SU-DHL-6 (cell line): ENCODE data around the gene ALG9.

Experiments
- H2AFZ ChIP-seq: fragments of 200-600 bp; sonication (generic); 2 replicates; pipeline ENCODE4 v1.6.1; 2014; ENCODE audit warnings: low read depth, mild to moderate bottlenecking, moderate library complexity, mixed read lengths, antibody characterized with exemption, low read length; ENCODE audit not compliant: severe bottlenecking
- H3F3A ChIP-seq: fragments of 200-600 bp; shearing (Covaris generic); 2 replicates; pipeline ENCODE4 v1.6.0; 2016; ENCODE audit warnings: antibody characterized with exemption, mild to moderate bottlenecking; ENCODE audit not compliant: insufficient read depth
- H3K27ac ChIP-seq: fragments of 200-600 bp; sonication (generic); 2 replicates; pipeline ENCODE4 v1.5.1; 2016; ENCODE audit warnings: low read depth, mild to moderate bottlenecking, low read length, moderate library complexity, mixed read lengths
- H3K27me3 ChIP-seq: fragments of 200-600 bp; sonication (generic), shearing (Covaris generic); 2 replicates; pipeline ENCODE4 v1.6.0; 2014; ENCODE audit warnings: mild to moderate bottlenecking, low read length
- H3K36me3 ChIP-seq: fragments of 200-600 bp; sonication (generic); 2 replicates; pipeline ENCODE4 v1.6.1; 2014; ENCODE audit warnings: mild to moderate bottlenecking, low read length, mixed read lengths
- H3K4me2 ChIP-seq: fragments of 300-600, 200-600 bp; shearing (Covaris generic), sonication (generic); 2 replicates; pipeline ENCODE4 v1.6.0; 2014; ENCODE audit warnings: low read length, low read depth, mild to moderate bottlenecking; ENCODE audit not compliant: poor library complexity, severe bottlenecking
- H3K4me3 ChIP-seq: fragments of 200-600 bp; sonication (generic); 2 replicates; pipeline ENCODE4 v1.5.1; 2014; ENCODE audit warnings: antibody characterized with exemption, low read length, mild to moderate bottlenecking, mixed read lengths; ENCODE audit not compliant: insufficient read depth, poor library complexity, severe bottlenecking
- H3K79me2 ChIP-seq: fragments of 200-600 bp; sonication (generic); 2 replicates; pipeline ENCODE4 v1.6.1; 2014; ENCODE audit warnings: mild to moderate bottlenecking, low read length, moderate library complexity; ENCODE audit not compliant: insufficient read depth
- H3K9ac ChIP-seq: fragments of 200-600 bp; sonication (generic); 2 replicates; pipeline ENCODE4 v1.7.0; 2014; ENCODE audit warnings: mild to moderate bottlenecking, low read length
- H3K9me2 ChIP-seq: fragments of 200-600 bp; sonication (generic); replicated peaks from 2 replicates; pipeline ENCODE4 v1.6.1; 2014; ENCODE audit warnings: low read length; ENCODE audit not compliant: insufficient read depth
- H3K9me3 ChIP-seq: fragments of 200-600 bp; sonication (generic); 2 replicates; pipeline ENCODE4 v1.6.1; 2014; ENCODE audit warnings: low read length, mixed read lengths; ENCODE audit not compliant: insufficient read depth
- H4K20me1 ChIP-seq: fragments of 200-600 bp; sonication (generic); 2 replicates; pipeline ENCODE4 v1.6.1; 2014; ENCODE audit warnings: low read depth, mild to moderate bottlenecking, antibody characterized with exemption, low read length, moderate library complexity, mixed read lengths
- EZH2phosphoT487 ChIP-seq: fragments of 200-600 bp; sonication (generic), shearing (Covaris generic); conservative IDR thresholded peaks from 2 replicates; pipeline ENCODE4 v1.6.1; 2018; ENCODE audit warnings: mild to moderate bottlenecking, antibody characterized with exemption, low read length, moderate library complexity, mixed read lengths
- TF ChIP-seq, protein P1 (sequence below): fragments of 200-600 bp; sonication (generic); IDR thresholded peaks from one replicate; pipeline ENCODE4 v1.5.1; 2017; ENCODE audit warnings: antibody characterized with exemption, mild to moderate bottlenecking, low read length, moderate library complexity; ENCODE audit not compliant: insufficient read depth, poor library complexity, severe bottlenecking

Gene ALG9

GRCh38 chr11:111837366-111837891 is 34.0 kb downstream of the ALG9 start:
- peaks cover 8% of the 10 kb centered on the region; the same call in 1 of the 2 replicates for H3K36me3 ChIP-seq
- no peak overlapping the region for H2AFZ ChIP-seq
- no peaks in the 10 kb centered on the region for H3K9me3 ChIP-seq
- no peak overlapping the region for H3K9ac ChIP-seq
- H3K79me2 ChIP-seq: no peaks in the 10 kb centered on the region
- H3K27me3 ChIP-seq: no peaks in the 10 kb centered on the region
- H3K27ac ChIP-seq: no peak overlapping the region
- no peaks in the 10 kb centered on the region for H4K20me1 ChIP-seq
- H3K4me3 ChIP-seq: no peak overlapping the region
- H3K9me2 ChIP-seq: no peaks in the 10 kb centered on the region
- H3K4me2 ChIP-seq: no peak overlapping the region
- TF ChIP-seq EZH2phosphoT487: no peak
- TF ChIP-seq, protein P1, sequence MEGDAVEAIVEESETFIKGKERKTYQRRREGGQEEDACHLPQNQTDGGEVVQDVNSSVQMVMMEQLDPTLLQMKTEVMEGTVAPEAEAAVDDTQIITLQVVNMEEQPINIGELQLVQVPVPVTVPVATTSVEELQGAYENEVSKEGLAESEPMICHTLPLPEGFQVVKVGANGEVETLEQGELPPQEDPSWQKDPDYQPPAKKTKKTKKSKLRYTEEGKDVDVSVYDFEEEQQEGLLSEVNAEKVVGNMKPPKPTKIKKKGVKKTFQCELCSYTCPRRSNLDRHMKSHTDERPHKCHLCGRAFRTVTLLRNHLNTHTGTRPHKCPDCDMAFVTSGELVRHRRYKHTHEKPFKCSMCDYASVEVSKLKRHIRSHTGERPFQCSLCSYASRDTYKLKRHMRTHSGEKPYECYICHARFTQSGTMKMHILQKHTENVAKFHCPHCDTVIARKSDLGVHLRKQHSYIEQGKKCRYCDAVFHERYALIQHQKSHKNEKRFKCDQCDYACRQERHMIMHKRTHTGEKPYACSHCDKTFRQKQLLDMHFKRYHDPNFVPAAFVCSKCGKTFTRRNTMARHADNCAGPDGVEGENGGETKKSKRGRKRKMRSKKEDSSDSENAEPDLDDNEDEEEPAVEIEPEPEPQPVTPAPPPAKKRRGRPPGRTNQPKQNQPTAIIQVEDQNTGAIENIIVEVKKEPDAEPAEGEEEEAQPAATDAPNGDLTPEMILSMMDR: no peak
- no peaks in the 10 kb centered on the region for H3F3A ChIP-seq

GRCh38 chr11:111836721-111837120 is 34.7 kb downstream of the ALG9 start:
- no peaks in the 10 kb centered on the region for H3K27me3 ChIP-seq
- no peak overlapping the region for H3K4me2 ChIP-seq
- no peak overlapping the region for H3K27ac ChIP-seq
- no peak for TF ChIP-seq EZH2phosphoT487
- TF ChIP-seq, protein P1: no peak
- H3K4me3 ChIP-seq: no peak overlapping the region
- H2AFZ ChIP-seq: no peak overlapping the region
- H3K36me3 ChIP-seq: peaks cover 8% of the 10 kb centered on the region; the same call in 1 of the 2 replicates
- H3K9me3 ChIP-seq: no peaks in the 10 kb centered on the region
- no peaks in the 10 kb centered on the region for H3F3A ChIP-seq
- no peaks in the 10 kb centered on the region for H3K79me2 ChIP-seq
- no peaks in the 10 kb centered on the region for H4K20me1 ChIP-seq
- H3K9me2 ChIP-seq: no peaks in the 10 kb centered on the region
- H3K9ac ChIP-seq: no peak overlapping the region

DNA sequence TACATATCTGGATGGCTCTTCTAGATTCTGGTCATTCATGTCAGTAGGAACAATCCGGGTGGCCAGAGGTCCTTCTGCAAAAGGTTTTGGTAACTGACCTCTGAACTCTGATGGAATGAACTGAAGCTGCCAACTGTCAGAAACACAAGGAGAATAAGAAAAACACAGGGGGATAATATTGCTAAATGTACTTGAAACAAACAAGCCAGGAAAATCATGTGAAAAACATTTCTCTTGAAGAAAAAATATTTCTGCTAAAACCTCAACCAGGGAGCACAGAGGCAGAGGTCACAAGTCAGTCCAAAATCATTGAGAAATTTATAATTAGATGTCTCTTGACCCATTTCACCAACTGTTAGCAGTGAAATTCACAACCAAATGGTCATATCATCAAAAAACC is 35.2 kb downstream of the ALG9 start:
- H3K27ac ChIP-seq: no peak overlapping the region
- TF ChIP-seq EZH2phosphoT487: no peak
- TF ChIP-seq, protein P1: no peak
- H3K9ac ChIP-seq: no peak overlapping the region
- H4K20me1 ChIP-seq: no peaks in the 10 kb centered on the region
- H3F3A ChIP-seq: no peaks in the 10 kb centered on the region
- no peak overlapping the region for H3K4me3 ChIP-seq
- no peak overlapping the region for H3K4me2 ChIP-seq
- H3K36me3 ChIP-seq: peaks cover 8% of the 10 kb centered on the region; the same call in 1 of the 2 replicates
- no peaks in the 10 kb centered on the region for H3K9me3 ChIP-seq
- no peaks in the 10 kb centered on the region for H3K9me2 ChIP-seq
- no peaks in the 10 kb centered on the region for H3K79me2 ChIP-seq
- no peaks in the 10 kb centered on the region for H3K27me3 ChIP-seq
- H2AFZ ChIP-seq: no peak overlapping the region
